H1 (cell line): ENCODE data around the gene IRF7. TPM values are rescaled to one million over a fixed set of nuclear protein-coding genes. Genes with fewer than 3 reads are reported as not detected.
A peak's percentile ranks its signal among the peaks of the same experiment; 100 is the strongest.

Experiments used
- ASH2L ChIP-seq: fragments of 200-600, 300-600 bp; sonication (generic); IDR thresholded peaks from one replicate; pipeline ENCODE4 v1.7.1; 2017; ENCODE audit warnings: low read length
- ATF2 ChIP-seq: IDR thresholded peaks from 2 replicates; pipeline ENCODE4 v1.6.1; 2012; ENCODE audit warnings: low read length, inconsistent platforms
- CBX8 ChIP-seq: fragments of 300-800, 300-1000 bp; sonication (generic); IDR thresholded peaks from 2 replicates; pipeline ENCODE4 v1.7.1; 2016; ENCODE audit warnings: low read depth, low read length, borderline replicate concordance
- CHD2 ChIP-seq: IDR thresholded peaks from 2 replicates; pipeline ENCODE4 v1.6.1; 2012; ENCODE audit warnings: low read length, improper control_type of control experiment
- CREB1 ChIP-seq: IDR thresholded peaks from 2 replicates; pipeline ENCODE4 v1.6.1; 2012; ENCODE audit warnings: inconsistent platforms
- EGR1 ChIP-seq: IDR thresholded peaks from 2 replicates; pipeline ENCODE4 v1.6.1; 2011; ENCODE audit warnings: low read depth, low read length, borderline replicate concordance
- EZH2 ChIP-seq: fragments of 200-600 bp; sonication (generic); IDR thresholded peaks from 2 replicates; pipeline ENCODE4 v1.7.1; 2012; ENCODE audit warnings: low read depth, mild to moderate bottlenecking, moderate library complexity, low read length, inconsistent platforms; ENCODE audit not compliant: severe bottlenecking
- GABPA ChIP-seq: IDR thresholded peaks from 2 replicates; pipeline ENCODE4 v1.6.1; 2011; ENCODE audit warnings: mild to moderate bottlenecking, low read length, moderate library complexity, borderline replicate concordance; ENCODE audit not compliant: insufficient read depth
- JUND ChIP-seq: IDR thresholded peaks from 2 replicates; pipeline ENCODE4 v1.6.1; 2011; ENCODE audit warnings: mild to moderate bottlenecking, improper control_type of control experiment, low read length
- KDM4A ChIP-seq: IDR thresholded peaks from one replicate; pipeline ENCODE4 v1.7.1; 2012; ENCODE audit warnings: low read depth, mild to moderate bottlenecking, moderate library complexity, low read length, inconsistent platforms; ENCODE audit not compliant: severe bottlenecking
- NRF1 ChIP-seq: IDR thresholded peaks from 2 replicates; pipeline ENCODE4 v1.6.1; 2011; ENCODE audit warnings: mild to moderate bottlenecking, low read depth, low read length, improper control_type of control experiment
- POLR2AphosphoS5 ChIP-seq: IDR thresholded peaks from 2 replicates; pipeline ENCODE4 v1.6.1; 2011; ENCODE audit warnings: low read depth, low read length
- POU5F1 ChIP-seq: IDR thresholded peaks from 2 replicates; pipeline ENCODE4 v1.6.1; 2011; ENCODE audit warnings: low read depth, mild to moderate bottlenecking, low read length, moderate library complexity
- RAD21 ChIP-seq, 2 experiments: IDR thresholded peaks in 1 of 2; conservative IDR thresholded peaks in 1 of 2; 2 replicates each; pipeline ENCODE4 v1.6.1; 2011; ENCODE audit warnings: low read depth in 2 of 2, low read length in 2 of 2, improper control_type of control experiment in 1 of 2, inconsistent platforms in 1 of 2, mild to moderate bottlenecking in 1 of 2, moderate library complexity in 1 of 2
- RBBP5 ChIP-seq: IDR thresholded peaks from 2 replicates; pipeline ENCODE4 v1.7.1; 2012; ENCODE audit warnings: low read depth, mild to moderate bottlenecking, inconsistent platforms, low read length, moderate library complexity, borderline replicate concordance
- RXRA ChIP-seq: IDR thresholded peaks from 2 replicates; pipeline ENCODE4 v1.6.1; 2011; ENCODE audit warnings: low read depth, mild to moderate bottlenecking, low read length, moderate library complexity; ENCODE audit not compliant: insufficient read depth
- SAP30 ChIP-seq: fragments of 300-600 bp; sonication (generic); IDR thresholded peaks from 2 replicates; pipeline ENCODE4 v1.7.1; 2012; ENCODE audit warnings: low read length, moderate library complexity, mild to moderate bottlenecking, inconsistent platforms; ENCODE audit not compliant: insufficient read depth, insufficient replicate concordance
- SIN3A ChIP-seq, 2 experiments: IDR thresholded peaks in 1 of 2; conservative IDR thresholded peaks in 1 of 2; 2 replicates each; pipeline ENCODE4 v1.6.1; 2011 to 2012; ENCODE audit warnings: low read length in 2 of 2, improper control_type of control experiment in 1 of 2, low read depth in 1 of 2, mild to moderate bottlenecking in 1 of 2
- SIX5 ChIP-seq: IDR thresholded peaks from 2 replicates; pipeline ENCODE4 v1.6.1; 2011; ENCODE audit warnings: mild to moderate bottlenecking, low read depth, low read length
- SRF ChIP-seq: IDR thresholded peaks from 2 replicates; pipeline ENCODE4 v1.6.1; 2011; ENCODE audit warnings: mild to moderate bottlenecking, low read depth, low read length, moderate library complexity
- TBP ChIP-seq: IDR thresholded peaks from 2 replicates; pipeline ENCODE4 v1.6.1; 2011; ENCODE audit warnings: low read depth, low read length, improper control_type of control experiment
- polyA plus RNA-seq, 7 experiments: library from polyadenylated mRNA; depleted of rRNA in 3 of 7; stranded (reverse) in 5 of 7; unstranded in 2 of 7; fragments of >200 nt in 5 of 7; fragments of 200-250 nt in 2 of 7; gene quantifications; 1 replicate in 5 of 7; 2 replicates in 1 of 7; 4 replicates in 1 of 7; pipeline versions ENCODE4 v1.2.1 to v1.2.3, GENCODE V29; 2011 to 2013; ENCODE audit warnings: missing spikeins in 2 of 7, mixed read lengths in 2 of 7
- total RNA-seq: library from RNA; stranded (reverse); fragmentation: NEBNext Ultra II Directional; extraction: Animal tissue kit (Norgen Biotek cat#: 25700); gene quantifications from 2 replicates; pipeline ENCODE4 v1.2.1, GENCODE V29; 2021
- TF ChIP-seq, protein P1 (sequence below): IDR thresholded peaks from 2 replicates; pipeline ENCODE4 v1.6.1; 2012; ENCODE audit warnings: inconsistent platforms

IRF7 gene
- total and polyA plus RNA-seq, 2 of the 8 experiments (the other 6 are each of a cell fraction or from before 2014, with no cell fraction given) = 9.1 to 9.6 TPM

- TF ChIP-seq ATF2 = 0 out of 2 replicates have a peak, but pooled peaks have one; percentile 38
- no peak for TF ChIP-seq EGR1
- TF ChIP-seq SIX5 = peak; percentile 48
- no peak for TF ChIP-seq CREB1
- TF ChIP-seq POLR2AphosphoS5 = peak; percentile 90
- no peak for TF ChIP-seq EZH2
- TF ChIP-seq JUND = peak; percentile 99
- TF ChIP-seq POU5F1 = no peak
- TF ChIP-seq RBBP5 = peak; percentile 40; the same call in 1 of the 2 replicates
- TF ChIP-seq GABPA = peak; percentile 94; the same call in 1 of the 2 replicates
- TF ChIP-seq TBP = peak; percentile 96
- TF ChIP-seq ASH2L = peak; percentile 63
- TF ChIP-seq, protein P1, sequence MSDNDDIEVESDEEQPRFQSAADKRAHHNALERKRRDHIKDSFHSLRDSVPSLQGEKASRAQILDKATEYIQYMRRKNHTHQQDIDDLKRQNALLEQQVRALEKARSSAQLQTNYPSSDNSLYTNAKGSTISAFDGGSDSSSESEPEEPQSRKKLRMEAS = no peak
- no peak; a peak in 1 of 4 replicates for TF ChIP-seq RAD21 (IDR thresholded peaks at IDR 0.05 in 1 of 2, conservative IDR thresholded peaks at IDR 0.05 in 1 of 2; ENCODE audit: low read depth in 2 of 2, low read length in 2 of 2)
- TF ChIP-seq CHD2 = peak; percentile 67; the same call in 1 of the 2 replicates
- no peak for TF ChIP-seq NRF1
- TF ChIP-seq CBX8 = no peak
- peak; percentile 37 for TF ChIP-seq KDM4A
- TF ChIP-seq SIN3A (conservative IDR thresholded peaks at IDR 0.05 in 1 of 2, IDR thresholded peaks at IDR 0.05 in 1 of 2; ENCODE audit: low read depth in 1 of 2, low read length in 2 of 2) = peak; percentile 69 to 88; a peak in 1 of 4 replicates
- TF ChIP-seq SAP30 = no peak
- TF ChIP-seq SRF = no peak
- no peak for TF ChIP-seq RXRA
These were observed 39.6 kb downstream of the IRF7 start, which contains the start of gene PHRF1 (continued) for GRCh38 chr11:575996-576768.
